GM12878 (cell line): ENCODE measurements around the gene SPI1. TPM values are rescaled to one million over a fixed set of nuclear protein-coding genes. Genes with fewer than 3 reads are reported as not detected.

Source experiments
- ATAC-seq: fragments of 200-7000 bp; cut with Tn5 transposase; 3 replicates; pipeline ENCODE4 v1.9.1; 2020; ENCODE audit warnings: mild to moderate bottlenecking, moderate library complexity
- BruUV-seq: library from RNA; stranded (reverse); fragments of 400-500 nt; replicated peaks from 2 replicates; lab custom pipeline; 2021; lab: Mats Ljungman, UMichigan
- CTCF ChIA-PET: fragments of 300-600 bp; sonication (Branson Sonifier 250); formaldehyde crosslinking; extraction: SDS; loops from one replicate; lab custom pipeline; 2021; ENCODE audit warnings: inconsistent platforms; lab: Yijun Ruan, JAX
- POLR2A ChIA-PET: fragments of 350-600 bp; formaldehyde crosslinking; extraction: SDS; loops from one replicate; lab custom pipeline; 2021; ENCODE audit warnings: inconsistent platforms; lab: Charles Lee
- RAD21 ChIA-PET: fragments of 300-600 bp; sonication (Branson Sonifier 250); formaldehyde crosslinking; loops from one replicate; lab custom pipeline; 2023; ENCODE audit warnings: antibody characterized with exemption; ENCODE audit not compliant: unreplicated experiment; lab: Charles Lee
- SMC1A ChIA-PET: fragments of 300-600 bp; sonication (Branson Sonifier 250); formaldehyde crosslinking; loops from one replicate; lab custom pipeline; 2023; ENCODE audit not compliant: unreplicated experiment, uncharacterized antibody; lab: Charles Lee
- DNase-seq: peaks from one replicate; pipeline ENCODE4 v3.0.0-alpha.2; 2011; ENCODE audit warnings: low read depth, low spot score
- FAIRE-seq: peaks from 3 replicates; lab custom pipeline; 2011; peaks lifted over from hg19 to GRCh38; lab: Jason Lieb, UNC
- H2AFZ ChIP-seq: 2 replicates; pipeline ENCODE4 v1.6.0; 2011; ENCODE audit warnings: low read depth, low read length, control low read depth; ENCODE audit not compliant: control insufficient read depth
- H3K27ac ChIP-seq: 2 replicates; pipeline ENCODE4 v1.5.1; 2011; ENCODE audit warnings: control low read depth; ENCODE audit not compliant: control insufficient read depth, insufficient read depth
- H3K27me3 ChIP-seq, 2 experiments: replicated peaks in 1 of 2; 2 replicates each; pipeline versions ENCODE4 v1.6.0 to v1.6.1; 2011; ENCODE audit warnings: low read length in 1 of 2; ENCODE audit not compliant: control insufficient read depth in 2 of 2, insufficient read depth in 2 of 2
- H3K36me3 ChIP-seq, 2 experiments: 2 replicates each; pipeline ENCODE4 v1.5.1; 2011; ENCODE audit warnings: low read length in 1 of 2; ENCODE audit not compliant: control insufficient read depth in 2 of 2, insufficient read depth in 2 of 2
- H3K4me1 ChIP-seq: 2 replicates; pipeline ENCODE4 v1.6.1; 2011; ENCODE audit warnings: mild to moderate bottlenecking, low read length, moderate library complexity, mixed read lengths; ENCODE audit not compliant: control insufficient read depth, insufficient read depth
- H3K4me2 ChIP-seq: 2 replicates; pipeline ENCODE4 v1.6.0; 2011; ENCODE audit warnings: control low read depth; ENCODE audit not compliant: control insufficient read depth, insufficient read depth
- H3K4me3 ChIP-seq: fragments of 200-600 bp; sonication (generic); 2 replicates; pipeline ENCODE4 v1.5.1; 2016
- H3K79me2 ChIP-seq: 2 replicates; pipeline ENCODE4 v1.6.0; 2011; ENCODE audit warnings: low read length; ENCODE audit not compliant: control insufficient read depth, insufficient read depth
- H3K9ac ChIP-seq: 2 replicates; pipeline ENCODE4 v1.8.0; 2011; ENCODE audit warnings: low read length, control low read depth, mixed read lengths; ENCODE audit not compliant: control insufficient read depth, insufficient read depth
- H3K9me3 ChIP-seq: replicated peaks from 3 replicates; pipeline ENCODE4 v1.5.1; 2011; ENCODE audit warnings: mild to moderate bottlenecking, low read length; ENCODE audit not compliant: control insufficient read depth, insufficient read depth
- H4K20me1 ChIP-seq: 2 replicates; pipeline ENCODE4 v1.6.0; 2011; ENCODE audit not compliant: control insufficient read depth, insufficient read depth
- ATF7 ChIP-seq: fragments of 450-650 bp; IDR thresholded peaks from 2 replicates; pipeline ENCODE4 v1.6.1; 2016; ENCODE audit warnings: low read depth, mild to moderate bottlenecking
- BCL3 ChIP-seq: IDR thresholded peaks from 2 replicates; pipeline ENCODE4 v1.6.1; 2011; ENCODE audit warnings: borderline replicate concordance, low read depth, mild to moderate bottlenecking, moderate library complexity, low read length; ENCODE audit not compliant: insufficient read depth, poor library complexity, severe bottlenecking
- MYB ChIP-seq: fragments of 150-350 bp; IDR thresholded peaks from 2 replicates; pipeline ENCODE4 v1.6.1; 2014; ENCODE audit warnings: mild to moderate bottlenecking, low read depth, low read length, borderline replicate concordance
- NBN ChIP-seq: fragments of 450-650 bp; IDR thresholded peaks from 2 replicates; pipeline ENCODE4 v1.6.1; 2016
- NFIC ChIP-seq: IDR thresholded peaks from 2 replicates; pipeline ENCODE4 v1.6.1; 2012; ENCODE audit warnings: low read depth, mild to moderate bottlenecking, inconsistent platforms, low read length, moderate library complexity
- PBX3 ChIP-seq: IDR thresholded peaks from 2 replicates; pipeline ENCODE4 v1.6.1; 2011; ENCODE audit warnings: mild to moderate bottlenecking, low read depth, low read length, moderate library complexity; ENCODE audit not compliant: insufficient replicate concordance
- POU2F2 ChIP-seq: IDR thresholded peaks from 3 replicates; pipeline ENCODE4 v1.6.1; 2011; ENCODE audit warnings: low read depth, mild to moderate bottlenecking, low read length, borderline replicate concordance
- SIX5 ChIP-seq: IDR thresholded peaks from 2 replicates; pipeline ENCODE4 v1.6.1; 2011; ENCODE audit warnings: mild to moderate bottlenecking, low read depth, low read length, moderate library complexity; ENCODE audit not compliant: severe bottlenecking
- SMC3 ChIP-seq: IDR thresholded peaks from 2 replicates; pipeline ENCODE4 v1.6.1; 2011; ENCODE audit warnings: low read length, improper control_type of control experiment, borderline replicate concordance
- TARDBP ChIP-seq: IDR thresholded peaks from 2 replicates; pipeline ENCODE4 v1.6.1; 2016; ENCODE audit warnings: borderline replicate concordance
- ZNF207 ChIP-seq: fragments of 450-650 bp; IDR thresholded peaks from 2 replicates; pipeline ENCODE4 v1.6.1; 2014; ENCODE audit warnings: antibody characterized with exemption, mild to moderate bottlenecking, borderline replicate concordance
- WGBS: methylation state at CpG from one replicate; pipeline ENCODE4 v1.1.6; 2016; ENCODE audit warnings: low lambda C conversion rate; ENCODE audit not compliant: insufficient replicate concordance, insufficient coverage; ENCODE audit errors: missing lambda C conversion rate; 5-methylcytosine and 5-hydroxymethylcytosine counted together
- in situ Hi-C: fragments of 300-500 bp; cut with MboI; formaldehyde crosslinking; loops from 9 replicates; pipeline ENCODE4 v1.14.3; 2018; ENCODE audit warnings: mixed read lengths
- intact Hi-C: fragments of 100-400 bp; cut with micrococcal nuclease; formaldehyde crosslinking; loops from one replicate; pipeline ENCODE4 v1.14.2; 2022; ENCODE audit not compliant: unreplicated experiment
- polyA plus RNA-seq, 11 experiments: library from polyadenylated mRNA; depleted of rRNA in 4 of 11; unstranded in 6 of 11; stranded (reverse) in 5 of 11; fragments of >200 nt; fragmentation: Nextera tagmentation in 4 of 11; fragmentation: Illumina TruSeq in 1 of 11; extraction: Ambion mirVana in 4 of 11; extraction: Trizol in 1 of 11; gene quantifications; 1 replicate in 1 of 11; 2 replicates in 10 of 11; pipeline versions ENCODE4 v1.2.1 to v1.2.3, GENCODE V29; 2011 to 2016; ENCODE audit warnings: inconsistent platforms in 2 of 11, missing spikeins in 2 of 11, low read depth in 1 of 11
- total RNA-seq, 4 experiments: library from RNA; depleted of rRNA in 3 of 4; stranded (reverse); fragments of >200 nt in 3 of 4; fragmentation: Illumina TruSeq in 1 of 4; extraction: Trizol in 1 of 4; gene quantifications; 2 replicates each; pipeline versions ENCODE4 v1.2.1 to v1.2.3, GENCODE V29; 2013 to 2021
- TF ChIP-seq, protein P1 (sequence below): fragments of 450-650 bp; IDR thresholded peaks from 2 replicates; pipeline ENCODE4 v1.6.1; 2017; ENCODE audit warnings: mild to moderate bottlenecking

The SPI1 gene
- total and polyA plus RNA-seq, 10 of the 15 experiments (the other 5 are each of a cell fraction or from before 2014, with no cell fraction given): 0.05 to 31.1 (median 9.7) TPM

DNA sequence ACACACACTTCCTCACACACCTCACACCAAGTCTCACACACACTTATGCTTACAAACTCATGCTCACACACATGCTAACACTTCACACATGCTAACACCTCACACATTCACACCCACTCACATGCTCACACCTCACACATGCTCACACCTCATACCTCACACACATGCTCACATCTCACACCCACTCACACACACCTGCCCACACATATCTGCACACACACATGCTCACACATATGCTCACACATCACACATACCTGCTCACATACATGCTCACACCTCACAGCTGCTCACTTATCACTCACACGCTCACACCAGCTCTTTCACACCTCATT, 21.4 kb downstream of the SPI1 start:
- 0 out of 3 replicates have a peak, but pooled peaks have one; percentile 7 for TF ChIP-seq POU2F2
- no peak for TF ChIP-seq ZNF207
- no peak for TF ChIP-seq SIX5
- no peak for TF ChIP-seq SMC3
- no peak for TF ChIP-seq MYB
- TF ChIP-seq NBN: no peak
- TF ChIP-seq, all 136 proteins: peak for 1
- peak; percentile 18 for FAIRE-seq
- Histone ChIP-seq H3K27ac (no peak overlapping the region), H3K4me2 (no peak overlapping the region), H3K79me2 (no peaks in the 10 kb centered on the region; the same call in 1 of the 2 replicates), H3K4me1 (no peaks in the 10 kb centered on the region), H2AFZ (no peak overlapping the region), H4K20me1 (no peaks in the 10 kb centered on the region), H3K4me3 (no peak overlapping the region), H3K9me3 (no peaks in the 10 kb centered on the region; the same call in 2 of the 3 replicates), H3K36me3 (peaks cover 3% of the 10 kb centered on the region in 2 experiments; a peak in 3 of 4 replicates), H3K27me3 (no peaks in the 10 kb centered on the region), H3K9ac (no peak overlapping the region)
- WGBS: 100% methylated on average over 1 of the region's 1 CpG
- SMC1A ChIA-PET: no interaction called here
- POLR2A ChIA-PET: no interaction called here
- intact Hi-C loops: no loop called here
- in situ Hi-C loops: no loop called here
- CTCF ChIA-PET: no interaction called here
- BruUV-seq: TSS peak; percentile 48
- no peak for DNase-seq
- no peak for ATAC-seq
- RAD21 ChIA-PET: no interaction called here

- peak; percentile 70 for FAIRE-seq
- RAD21 ChIA-PET: no interaction called here
- Histone ChIP-seq H3K4me2 (no peak overlapping the region), H3K4me1 (no peaks in the 10 kb centered on the region), H3K79me2 (no peaks in the 10 kb centered on the region; the same call in 1 of the 2 replicates), H3K27ac (no peak overlapping the region), H3K36me3 (peaks cover 3% of the 10 kb centered on the region in 2 experiments; a peak in 3 of 4 replicates), H3K9ac (no peak overlapping the region), H3K27me3 (no peaks in the 10 kb centered on the region), H3K4me3 (no peak overlapping the region), H3K9me3 (no peaks in the 10 kb centered on the region; the same call in 2 of the 3 replicates), H2AFZ (no peak overlapping the region), H4K20me1 (no peaks in the 10 kb centered on the region)
- in situ Hi-C loops: no loop called here
- CTCF ChIA-PET: no interaction called here
- SMC1A ChIA-PET: no interaction called here
- no TSS peak for BruUV-seq
- no peak for DNase-seq
- intact Hi-C loops: no loop called here
- WGBS: 97% methylated on average over 8 of the region's 9 CpGs
- POLR2A ChIA-PET: no interaction called here
- ATAC-seq: no peak
- no peak for TF ChIP-seq NFIC
- peak; percentile 95 for TF ChIP-seq BCL3
- TF ChIP-seq TARDBP: peak; percentile 72; the same call in 1 of the 2 replicates
- TF ChIP-seq, protein P1, sequence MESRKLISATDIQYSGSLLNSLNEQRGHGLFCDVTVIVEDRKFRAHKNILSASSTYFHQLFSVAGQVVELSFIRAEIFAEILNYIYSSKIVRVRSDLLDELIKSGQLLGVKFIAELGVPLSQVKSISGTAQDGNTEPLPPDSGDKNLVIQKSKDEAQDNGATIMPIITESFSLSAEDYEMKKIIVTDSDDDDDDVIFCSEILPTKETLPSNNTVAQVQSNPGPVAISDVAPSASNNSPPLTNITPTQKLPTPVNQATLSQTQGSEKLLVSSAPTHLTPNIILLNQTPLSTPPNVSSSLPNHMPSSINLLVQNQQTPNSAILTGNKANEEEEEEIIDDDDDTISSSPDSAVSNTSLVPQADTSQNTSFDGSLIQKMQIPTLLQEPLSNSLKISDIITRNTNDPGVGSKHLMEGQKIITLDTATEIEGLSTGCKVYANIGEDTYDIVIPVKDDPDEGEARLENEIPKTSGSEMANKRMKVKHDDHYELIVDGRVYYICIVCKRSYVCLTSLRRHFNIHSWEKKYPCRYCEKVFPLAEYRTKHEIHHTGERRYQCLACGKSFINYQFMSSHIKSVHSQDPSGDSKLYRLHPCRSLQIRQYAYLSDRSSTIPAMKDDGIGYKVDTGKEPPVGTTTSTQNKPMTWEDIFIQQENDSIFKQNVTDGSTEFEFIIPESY: no peak
- TF ChIP-seq ATF7: no peak
- TF ChIP-seq PBX3: peak; percentile 7
Observed at GRCh38 chr11:47356129-47356997, 22.0 kb downstream of the SPI1 start.
